ENCODE results near the gene PADI1. TPM values are rescaled to one million over a fixed set of nuclear protein-coding genes. Genes with fewer than 3 reads are reported as not detected.

The PADI1 gene
- total RNA-seq, 1 donor from 2014 or later = 0.86 TPM

DNA sequence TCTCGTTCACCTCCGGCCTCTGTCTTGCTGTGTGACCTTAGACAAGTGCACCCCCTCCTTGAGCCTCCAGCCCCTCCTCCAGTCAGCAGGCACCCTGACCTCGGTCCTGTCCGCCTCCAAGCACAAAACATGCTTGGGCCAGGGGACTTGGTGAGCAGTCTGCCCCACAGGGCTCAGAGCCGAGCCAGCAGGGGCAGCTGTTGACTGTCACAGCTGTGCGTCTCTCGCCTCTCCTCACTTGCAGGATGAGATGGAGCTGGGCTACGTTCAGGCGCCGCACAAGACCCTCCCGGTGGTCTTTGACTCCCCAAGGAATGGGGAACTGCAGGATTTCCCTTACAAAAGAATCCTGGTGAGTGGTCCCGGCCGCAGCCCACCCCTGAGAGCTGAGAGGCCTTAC lies 68.2 kb downstream of the PADI1 start:
- DNase-seq (ENCODE audit: low spot score) = no peak

- DNase-seq (ENCODE audit: low spot score) = no peak
Observed at GRCh38 chr1:17274186-17275170, 69.5 kb downstream of the PADI1 start.

- no peak for DNase-seq (ENCODE audit: low spot score)
Observed at GRCh38 chr1:17276568-17276967, 71.6 kb downstream of the PADI1 start.

GRCh38 chr1:17277511-17278159 lies 72.7 kb downstream of the PADI1 start:
- no peak for DNase-seq (ENCODE audit: low spot score)

DNA sequence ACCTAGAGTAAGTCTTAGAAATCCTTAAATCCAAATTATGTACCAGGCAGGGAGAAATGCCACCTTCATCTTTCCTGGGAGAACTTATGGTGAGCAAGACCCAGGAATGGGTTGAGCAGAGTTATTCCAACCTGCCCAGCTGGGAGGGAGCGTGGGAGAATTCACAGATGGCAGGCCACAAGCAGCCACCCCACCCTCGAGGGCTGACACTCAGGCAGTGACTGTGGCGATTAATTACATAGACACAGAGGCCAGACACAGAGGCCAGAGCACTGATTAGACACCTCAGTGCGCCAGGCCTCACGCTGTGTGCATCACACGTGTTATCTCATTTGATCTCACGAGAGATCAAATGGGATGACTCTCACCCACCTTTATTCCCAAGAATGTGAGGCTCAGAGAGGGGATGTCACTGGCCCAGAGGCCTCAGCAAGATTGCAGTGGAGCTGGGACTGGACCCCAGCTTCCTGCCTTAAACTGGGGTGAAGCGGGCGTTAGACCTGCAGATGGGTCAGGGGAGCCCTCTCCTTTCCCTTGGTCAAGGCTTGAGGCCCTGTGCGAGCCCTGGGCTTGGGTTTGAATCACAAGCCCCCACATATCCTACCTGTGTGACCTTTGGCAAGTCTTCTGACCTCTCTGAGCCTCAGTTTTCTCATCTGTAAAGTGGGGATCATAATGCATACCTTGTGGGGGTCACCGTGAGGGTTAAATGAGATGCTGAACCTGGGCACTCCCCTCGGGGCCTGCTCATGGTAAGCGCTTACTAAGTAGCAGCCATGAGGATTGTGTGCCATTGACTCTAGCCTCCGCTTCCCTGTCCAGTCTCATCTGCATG lies 74.3 kb downstream of the PADI1 start:
- DNase-seq (ENCODE audit: low spot score) = no peak

- DNase-seq (ENCODE audit: low spot score) = no peak
Observed at GRCh38 chr1:17280436-17280835, 75.5 kb downstream of the PADI1 start.

DNA sequence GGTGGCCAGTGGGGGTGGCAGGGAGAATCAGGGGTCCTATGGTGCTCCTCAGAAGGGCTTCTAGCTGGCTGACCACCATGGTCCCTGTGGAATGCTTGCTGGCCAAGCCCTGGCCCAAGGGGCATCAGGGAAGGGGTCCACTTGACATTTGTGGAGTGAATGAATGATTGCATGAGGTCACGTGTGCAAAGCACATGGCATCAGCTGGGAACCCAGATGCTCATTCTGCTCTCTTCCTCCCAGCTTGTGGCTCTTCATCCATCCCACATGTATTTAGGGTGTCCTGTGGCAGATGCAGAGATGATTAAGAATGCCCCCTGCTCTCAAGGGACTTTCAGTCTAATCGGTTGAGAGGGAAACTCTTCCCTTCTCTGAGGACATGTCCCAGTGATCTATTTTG lies 76.0 kb downstream of the PADI1 start:
- no peak for DNase-seq (ENCODE audit: low spot score)

DNA sequence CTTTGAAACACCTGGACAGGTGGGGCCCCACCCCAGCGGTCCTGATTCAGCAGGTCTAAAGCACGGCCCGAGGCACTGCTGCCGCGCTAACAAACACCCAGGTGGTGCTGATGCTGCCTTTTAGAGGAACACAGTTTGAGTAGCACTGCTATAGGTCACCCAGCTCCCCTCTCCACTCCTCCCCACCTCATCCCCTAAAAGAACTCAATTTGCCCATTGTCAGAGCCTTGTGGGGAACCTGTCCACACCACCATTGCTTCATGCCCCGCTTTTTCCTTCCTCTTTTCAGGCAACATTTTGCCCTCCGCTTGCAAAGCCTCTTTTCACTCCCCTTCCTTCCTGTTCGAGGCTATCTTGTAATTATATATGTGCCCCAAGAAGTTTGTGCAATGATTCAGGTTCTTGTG lies 76.8 kb downstream of the PADI1 start:
- no peak for DNase-seq (ENCODE audit: low spot score)

DNA sequence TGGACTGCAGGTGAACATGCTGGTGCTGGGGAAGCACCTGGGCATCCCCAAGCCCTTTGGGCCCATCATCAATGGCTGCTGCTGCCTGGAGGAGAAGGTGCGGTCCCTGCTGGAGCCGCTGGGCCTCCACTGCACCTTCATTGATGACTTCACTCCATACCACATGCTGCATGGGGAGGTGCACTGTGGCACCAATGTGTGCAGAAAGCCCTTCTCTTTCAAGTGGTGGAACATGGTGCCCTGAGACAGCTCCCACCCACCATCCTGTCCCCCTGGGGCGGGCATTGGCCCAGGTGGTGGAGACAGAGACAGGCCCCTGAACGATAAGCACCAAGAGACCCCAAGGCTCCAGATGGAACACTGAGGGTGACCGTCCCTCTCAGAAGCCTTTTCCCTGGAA lies 77.9 kb downstream of the PADI1 start:
- DNase-seq (ENCODE audit: low spot score) = no peak

DNA sequence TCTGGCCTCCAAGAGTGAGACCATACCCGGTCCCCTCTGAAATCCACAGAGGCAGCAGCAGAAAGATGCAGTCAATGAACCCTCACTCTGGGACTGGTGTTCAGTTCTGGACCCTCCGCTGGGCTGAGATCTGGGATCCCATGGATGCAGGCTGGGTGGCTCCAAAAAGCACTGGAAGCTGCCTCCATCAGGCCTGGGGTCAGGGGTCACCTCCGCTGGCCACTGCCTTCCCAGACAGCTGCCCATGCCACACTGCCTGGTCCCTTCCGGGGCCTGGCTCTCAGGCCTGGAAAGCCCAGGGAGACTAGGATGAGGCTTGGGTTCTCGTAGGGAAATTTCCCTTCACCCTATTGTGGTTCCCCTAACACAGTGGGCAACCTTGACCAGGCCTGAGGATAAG lies 81.7 kb downstream of the PADI1 start:
- no peak for DNase-seq (ENCODE audit: low spot score)

GRCh38 chr1:17287130-17287776 lies 82.3 kb downstream of the PADI1 start:
- no peak for DNase-seq (ENCODE audit: low spot score)

DNA sequence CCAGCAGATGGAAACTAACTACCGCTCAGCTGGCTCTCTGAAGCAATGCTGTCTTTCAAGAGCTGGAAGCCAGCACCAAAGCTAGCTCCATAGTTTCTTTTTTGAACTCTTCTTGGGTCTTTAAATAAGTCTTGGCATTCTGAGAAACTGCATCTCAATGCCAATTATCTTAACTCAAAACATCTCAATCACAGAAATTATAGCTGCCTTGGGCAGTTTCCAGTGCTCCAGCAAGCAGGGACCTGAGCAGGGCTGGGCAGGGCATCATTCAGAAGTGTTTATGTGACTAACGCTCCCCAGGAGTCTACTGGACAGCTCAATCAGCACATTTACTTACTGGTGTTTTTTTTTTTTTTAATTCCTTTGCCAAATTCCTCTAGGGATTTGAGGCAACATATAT lies 84.8 kb downstream of the PADI1 start:
- no peak for DNase-seq (ENCODE audit: low spot score)

- no peak for DNase-seq (ENCODE audit: low spot score)
Observed at GRCh38 chr1:17290553-17290952, 85.6 kb downstream of the PADI1 start.

GRCh38 chr1:17292299-17293160 lies 87.6 kb downstream of the PADI1 start:
- DNase-seq (ENCODE audit: low spot score) = no peak

GRCh38 chr1:17293681-17294425 lies 88.9 kb downstream of the PADI1 start:
- no peak for DNase-seq (ENCODE audit: low spot score)

- DNase-seq (ENCODE audit: low spot score) = no peak
Observed at GRCh38 chr1:17295292-17295691, 90.4 kb downstream of the PADI1 start.

Measured in ureter (tissue), 1 donor.